IMR-90 (cell line): ENCODE data around the gene EMX1. TPM values are rescaled to one million over a fixed set of nuclear protein-coding genes. Genes with fewer than 3 reads are reported as not detected.

Experiments used
- ATAC-seq: fragments of 200-7000 bp; cut with Tn5 transposase; 2 replicates; pipeline ENCODE4 v1.9.1; 2020; ENCODE audit warnings: low read depth, mild to moderate bottlenecking, moderate library complexity
- BruUV-seq: library from RNA; stranded (reverse); fragments of 400-500 nt; replicated peaks from 2 replicates; lab custom pipeline; 2021; lab: Mats Ljungman, UMichigan
- CTCF ChIA-PET: fragments of 300-600 bp; formaldehyde crosslinking; extraction: SDS; loops from one replicate; lab custom pipeline; 2021; ENCODE audit warnings: antibody characterized with exemption; lab: Yijun Ruan, JAX
- POLR2A ChIA-PET: fragments of 300-600 bp; sonication (Branson Sonifier 250); formaldehyde crosslinking; loops from one replicate; lab custom pipeline; 2022; ENCODE audit warnings: antibody characterized with exemption; ENCODE audit not compliant: unreplicated experiment; lab: Charles Lee
- DNase-seq: peaks from one replicate; pipeline ENCODE4 v3.0.0; 2013
- H2AFZ ChIP-seq: replicated peaks from 2 replicates; pipeline ENCODE3; 2013; ENCODE audit warnings: low read length, mild to moderate bottlenecking; ENCODE audit not compliant: poor library complexity
- H2AK5ac ChIP-seq: 2 replicates; pipeline ENCODE4 v1.6.1; 2013; ENCODE audit warnings: low read depth, low read length, inconsistent platforms
- H2AK9ac ChIP-seq: replicated peaks from 2 replicates; pipeline ENCODE3; 2013; ENCODE audit warnings: mild to moderate bottlenecking, low read depth, low read length, moderate library complexity; ENCODE audit not compliant: poor library complexity
- H2BK120ac ChIP-seq: 2 replicates; pipeline ENCODE4 v1.6.1; 2013; ENCODE audit warnings: low read depth, low read length, inconsistent platforms
- H2BK15ac ChIP-seq: 3 replicates; pipeline ENCODE4 v1.6.1; 2013; ENCODE audit warnings: low read depth, low read length, inconsistent platforms
- H2BK20ac ChIP-seq: 2 replicates; pipeline ENCODE4 v1.6.1; 2013; ENCODE audit warnings: low read depth, mild to moderate bottlenecking, inconsistent platforms, low read length, moderate library complexity
- H2BK5ac ChIP-seq: 2 replicates; pipeline ENCODE4 v1.6.1; 2013; ENCODE audit warnings: mild to moderate bottlenecking, low read depth, low read length, inconsistent platforms; ENCODE audit not compliant: poor library complexity, severe bottlenecking
- H3K14ac ChIP-seq: replicated peaks from 2 replicates; pipeline ENCODE4 v1.6.1; 2013; ENCODE audit warnings: low read depth, low read length, inconsistent platforms
- H3K18ac ChIP-seq: 2 replicates; pipeline ENCODE4 v1.6.1; 2013; ENCODE audit warnings: low read depth, low read length, control low read depth
- H3K23ac ChIP-seq: 2 replicates; pipeline ENCODE4 v1.6.1; 2013; ENCODE audit warnings: low read depth, low read length, inconsistent platforms
- H3K27ac ChIP-seq: 2 replicates; pipeline ENCODE4 v1.5.1; 2013; ENCODE audit warnings: mild to moderate bottlenecking, control low read depth, low read length; ENCODE audit not compliant: insufficient read depth
- H3K27me3 ChIP-seq: 2 replicates; pipeline ENCODE4 v1.6.1; 2013; ENCODE audit warnings: low read length; ENCODE audit not compliant: control insufficient read depth, insufficient read depth
- H3K36me3 ChIP-seq: 2 replicates; pipeline ENCODE4 v1.6.1; 2013; ENCODE audit warnings: low read length, mixed read lengths; ENCODE audit not compliant: control insufficient read depth, insufficient read depth
- H3K4ac ChIP-seq: 2 replicates; pipeline ENCODE4 v1.6.1; 2013; ENCODE audit warnings: low read depth, low read length, inconsistent platforms
- H3K4me1 ChIP-seq: 2 replicates; pipeline ENCODE4 v1.6.1; 2013; ENCODE audit warnings: low read length, mixed read lengths; ENCODE audit not compliant: control insufficient read depth, insufficient read depth
- H3K4me2 ChIP-seq: 2 replicates; pipeline ENCODE4 v1.6.1; 2013; ENCODE audit warnings: low read depth, mild to moderate bottlenecking, control low read depth, low read length, moderate library complexity
- H3K4me3 ChIP-seq: 2 replicates; pipeline ENCODE4 v1.5.1; 2013; ENCODE audit warnings: low read depth, mild to moderate bottlenecking, control low read depth, low read length, moderate library complexity; ENCODE audit not compliant: insufficient read depth
- H3K56ac ChIP-seq: 2 replicates; pipeline ENCODE4 v1.6.1; 2013; ENCODE audit warnings: low read length, inconsistent platforms; ENCODE audit not compliant: insufficient read depth; ENCODE audit errors: extremely low read depth
- H3K79me1 ChIP-seq, 2 experiments: 2 replicates each; pipeline ENCODE4 v1.6.1; 2013; ENCODE audit warnings: low read length in 2 of 2, inconsistent platforms in 1 of 2, low read depth in 1 of 2
- H3K9ac ChIP-seq: 2 replicates; pipeline ENCODE4 v1.6.1; 2013; ENCODE audit warnings: low read depth, low read length, control low read depth
- H3K9me1 ChIP-seq: 2 replicates; pipeline ENCODE4 v1.6.1; 2013; ENCODE audit warnings: low read length, inconsistent platforms; ENCODE audit not compliant: insufficient read depth
- H3K9me3 ChIP-seq: 2 replicates; pipeline ENCODE4 v1.6.1; 2013; ENCODE audit warnings: low read length; ENCODE audit not compliant: control insufficient read depth, insufficient read depth
- H4K20me1 ChIP-seq: 2 replicates; pipeline ENCODE4 v1.6.1; 2013; ENCODE audit warnings: low read length, inconsistent platforms; ENCODE audit not compliant: insufficient read depth
- H4K5ac ChIP-seq: 2 replicates; pipeline ENCODE4 v1.6.1; 2013; ENCODE audit warnings: mild to moderate bottlenecking, low read depth, low read length, control low read depth
- H4K8ac ChIP-seq, 2 experiments: 2 replicates each; pipeline ENCODE4 v1.6.1; 2013; ENCODE audit warnings: low read depth in 2 of 2, low read length in 2 of 2, control low read depth in 1 of 2, inconsistent platforms in 1 of 2
- H4K91ac ChIP-seq: 2 replicates; pipeline ENCODE4 v1.6.1; 2013; ENCODE audit warnings: low read depth, low read length, inconsistent platforms; ENCODE audit not compliant: insufficient read depth
- CEBPB ChIP-seq: IDR thresholded peaks from 2 replicates; pipeline ENCODE4 v1.6.1; 2012; ENCODE audit warnings: low read depth, low read length, improper control_type of control experiment
- FOS ChIP-seq: fragments of 150-350 bp; IDR thresholded peaks from 2 replicates; pipeline ENCODE4 v1.6.1; 2016; ENCODE audit warnings: low read depth, low read length
- MAFK ChIP-seq: IDR thresholded peaks from 2 replicates; pipeline ENCODE4 v1.6.1; 2012; ENCODE audit warnings: low read depth, low read length, improper control_type of control experiment
- MAZ ChIP-seq: IDR thresholded peaks from 2 replicates; pipeline ENCODE4 v1.6.1; 2012; ENCODE audit warnings: low read depth, mild to moderate bottlenecking, low read length, improper control_type of control experiment, moderate library complexity, borderline replicate concordance
- NFE2L2 ChIP-seq: fragments of 150-350 bp; IDR thresholded peaks from 2 replicates; pipeline ENCODE4 v1.6.1; 2016; ENCODE audit warnings: low read depth, mild to moderate bottlenecking, low read length
- RFX5 ChIP-seq: IDR thresholded peaks from 2 replicates; pipeline ENCODE4 v1.8.0; 2012; ENCODE audit warnings: low read depth, mild to moderate bottlenecking, low read length, moderate library complexity
- SMC3 ChIP-seq: fragments of 150-350 bp; IDR thresholded peaks from 2 replicates; pipeline ENCODE4 v1.6.1; 2016; ENCODE audit warnings: low read depth, mild to moderate bottlenecking, antibody characterized with exemption, low read length, moderate library complexity
- WGBS, 2 experiments: methylation state at CpG; one replicate each; pipeline versions ENCODE4 v1.1.5 to v1.1.7; 2013; ENCODE audit warnings: missing lambda C conversion rate in 2 of 2; ENCODE audit not compliant: insufficient read length in 1 of 2; ENCODE audit errors: extremely low coverage in 2 of 2; 5-methylcytosine and 5-hydroxymethylcytosine counted together
- dilution Hi-C: fragments of 300-500 bp; cut with HindIII; formaldehyde crosslinking; loops from one replicate; pipeline ENCODE4 v1.14.3; 2018; ENCODE audit warnings: low sequenced_read_pairs; ENCODE audit not compliant: unreplicated experiment
- in situ Hi-C: fragments of 300-500 bp; cut with MboI; formaldehyde crosslinking; loops from 3 replicates; pipeline ENCODE4 v1.14.3; 2019; ENCODE audit warnings: low sequenced_read_pairs, inconsistent platforms, mixed read lengths
- intact Hi-C: fragments of 100-400 bp; cut with micrococcal nuclease; formaldehyde crosslinking; loops from 2 replicates; pipeline ENCODE4 v1.10.0; 2022
- polyA plus RNA-seq, 3 experiments: library from polyadenylated mRNA; depleted of rRNA; stranded (reverse); fragments of >200 nt; gene quantifications; 2 replicates each; pipeline ENCODE4 v1.2.3, GENCODE V29; 2012; ENCODE audit warnings: low replicate concordance in 1 of 3
- total RNA-seq: library from RNA; depleted of rRNA; stranded (reverse); fragments of >200 nt; gene quantifications from 2 replicates; pipeline ENCODE4 v1.2.3, GENCODE V29; 2012
- TF ChIP-seq, protein P1 (sequence below): conservative IDR thresholded peaks from 2 replicates; pipeline ENCODE4 v1.5.1; 2012; ENCODE audit warnings: mild to moderate bottlenecking, low read depth, low read length, improper control_type of control experiment
- TF ChIP-seq, protein P2 (sequence below): fragments of 150-350 bp; IDR thresholded peaks from 2 replicates; pipeline ENCODE4 v1.6.1; 2017; ENCODE audit warnings: mild to moderate bottlenecking, antibody characterized with exemption, low read length, low read depth
- TF ChIP-seq, protein P3 (sequence below): fragments of 150-350 bp; IDR thresholded peaks from 2 replicates; pipeline ENCODE4 v1.6.1; 2016; ENCODE audit warnings: low read depth, mild to moderate bottlenecking, low read length, moderate library complexity, borderline replicate concordance

Gene EMX1
- total and polyA plus RNA-seq, 2 of the 4 experiments (the other 2 are of a cell fraction): not detected

DNA sequence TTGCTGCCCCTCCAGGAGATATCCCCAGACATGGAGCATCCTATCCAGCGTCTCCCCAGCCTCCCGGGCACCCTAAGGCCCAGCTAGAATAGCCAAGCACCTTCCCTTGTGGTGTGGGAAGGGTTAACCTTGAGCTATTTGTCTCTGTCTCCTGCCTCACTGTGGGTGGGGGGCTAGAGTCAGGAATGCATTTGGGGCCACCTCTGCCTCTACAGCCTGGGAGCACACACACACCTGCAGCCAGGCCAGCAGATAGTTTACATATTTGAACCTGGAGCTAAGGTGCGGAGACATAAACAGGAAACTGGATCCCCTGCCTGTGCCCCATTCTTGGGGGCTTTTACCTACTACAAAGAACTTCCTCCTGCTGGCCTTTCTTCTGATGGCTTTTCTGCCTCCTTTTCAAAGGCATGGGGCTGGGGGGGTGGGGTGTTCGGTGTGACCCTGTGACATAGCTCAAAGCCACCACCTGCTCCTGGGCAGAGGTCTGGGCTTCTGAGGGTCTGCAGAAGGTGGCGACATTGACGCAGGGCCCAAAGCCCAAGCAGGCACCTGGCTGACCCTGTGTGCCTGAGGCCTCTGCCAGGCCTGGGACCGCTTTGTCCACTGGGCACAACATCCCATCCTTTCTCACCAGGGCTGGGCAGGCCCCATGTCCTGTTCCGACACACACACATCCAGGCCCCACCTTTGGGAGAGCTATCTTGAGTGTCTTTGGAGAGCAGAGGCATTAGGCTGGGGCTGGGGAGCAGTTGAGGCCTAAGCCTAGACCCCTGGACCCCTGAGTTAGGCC, 34.2 kb downstream of the EMX1 start (continued):
- TF ChIP-seq FOS: no peak

DNA sequence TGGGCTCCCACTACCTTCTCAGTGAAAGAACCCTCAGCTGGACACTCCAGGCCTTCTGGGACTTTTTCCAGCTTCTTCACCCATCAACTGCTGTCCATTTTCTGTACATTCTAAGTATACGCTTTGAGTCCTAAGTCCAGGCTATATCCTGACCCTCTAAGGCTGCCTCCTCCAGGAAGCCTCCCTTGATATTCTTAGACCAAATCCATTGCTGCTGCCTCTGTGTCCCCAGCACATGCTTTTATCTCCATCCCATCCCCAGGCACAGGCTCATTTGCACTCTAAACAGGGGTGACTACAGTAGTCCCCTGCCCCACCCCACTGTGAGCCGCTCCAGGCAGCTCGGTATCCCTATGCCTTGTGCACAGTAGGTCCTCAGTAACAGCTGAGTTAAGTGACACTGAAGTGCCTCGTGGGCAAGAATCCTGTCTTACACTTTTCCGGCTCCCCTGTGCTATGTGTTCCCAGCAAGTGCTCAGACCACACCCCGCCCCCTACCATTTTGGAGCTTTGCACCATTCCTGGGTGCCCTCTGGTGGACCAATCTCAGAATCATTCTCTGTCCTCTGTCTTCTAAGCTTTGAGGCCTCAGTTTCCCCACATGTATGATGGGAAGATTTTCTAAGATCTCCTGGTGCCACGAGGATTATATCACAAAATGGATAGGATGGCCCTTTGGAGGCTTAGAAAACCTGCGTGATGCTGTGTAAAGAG, 34.9 kb downstream of the EMX1 start:
- Histone ChIP-seq H3K4me3 (no peak overlapping the region), H4K91ac (no peak overlapping the region), H3K14ac (no peak overlapping the region), H3K56ac (no peak overlapping the region), H4K5ac (no peak overlapping the region), H3K18ac (no peak overlapping the region), H3K9me1 (peaks cover 3% of the 10 kb centered on the region; the same call in 1 of the 2 replicates), H3K9me3 (no peaks in the 10 kb centered on the region), H2BK120ac (no peak overlapping the region), H2BK15ac (no peak overlapping the region), H3K9ac (no peak overlapping the region), H3K36me3 (no peaks in the 10 kb centered on the region; the same call in 1 of the 2 replicates), H2AK9ac (no peak overlapping the region), H3K4me2 (no peak overlapping the region), H3K4ac (no peak overlapping the region), H3K23ac (no peak overlapping the region), H2BK20ac (no peak overlapping the region), H3K27ac (no peak overlapping the region), H2AK5ac (no peak overlapping the region), H3K4me1 (no peaks in the 10 kb centered on the region), H2BK5ac (no peak overlapping the region), H3K79me1 (no peaks in the 10 kb centered on the region), H4K8ac (no peak overlapping the region), H3K27me3 (no peaks in the 10 kb centered on the region), H2AFZ (no peak overlapping the region), H4K20me1 (no peaks in the 10 kb centered on the region)
- CTCF ChIA-PET: interaction anchor here (0.6 to 1.4 kb wide), 2 partner anchors 8 to 59 kb away, joined by 3 to 8 read pairs; no protein-coding TSS in a partner anchor
- in situ Hi-C loops (no loop called here), intact Hi-C loops (no loop called here), dilution Hi-C loops (no loop called here)
- WGBS, 2 experiments: 83% methylated on average over 5 of the region's 8 CpGs; no CpG with 5 or more reads in 1 of the 2 experiments
- POLR2A ChIA-PET: no interaction called here
- no peak for DNase-seq
- ATAC-seq: no peak
- BruUV-seq: no TSS peak
- TF ChIP-seq, protein P1, sequence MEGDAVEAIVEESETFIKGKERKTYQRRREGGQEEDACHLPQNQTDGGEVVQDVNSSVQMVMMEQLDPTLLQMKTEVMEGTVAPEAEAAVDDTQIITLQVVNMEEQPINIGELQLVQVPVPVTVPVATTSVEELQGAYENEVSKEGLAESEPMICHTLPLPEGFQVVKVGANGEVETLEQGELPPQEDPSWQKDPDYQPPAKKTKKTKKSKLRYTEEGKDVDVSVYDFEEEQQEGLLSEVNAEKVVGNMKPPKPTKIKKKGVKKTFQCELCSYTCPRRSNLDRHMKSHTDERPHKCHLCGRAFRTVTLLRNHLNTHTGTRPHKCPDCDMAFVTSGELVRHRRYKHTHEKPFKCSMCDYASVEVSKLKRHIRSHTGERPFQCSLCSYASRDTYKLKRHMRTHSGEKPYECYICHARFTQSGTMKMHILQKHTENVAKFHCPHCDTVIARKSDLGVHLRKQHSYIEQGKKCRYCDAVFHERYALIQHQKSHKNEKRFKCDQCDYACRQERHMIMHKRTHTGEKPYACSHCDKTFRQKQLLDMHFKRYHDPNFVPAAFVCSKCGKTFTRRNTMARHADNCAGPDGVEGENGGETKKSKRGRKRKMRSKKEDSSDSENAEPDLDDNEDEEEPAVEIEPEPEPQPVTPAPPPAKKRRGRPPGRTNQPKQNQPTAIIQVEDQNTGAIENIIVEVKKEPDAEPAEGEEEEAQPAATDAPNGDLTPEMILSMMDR: 0 out of 2 replicates have a peak, but pooled peaks have one; percentile 11
- no peak for TF ChIP-seq CEBPB
- no peak for TF ChIP-seq MAZ
- TF ChIP-seq, protein P2, sequence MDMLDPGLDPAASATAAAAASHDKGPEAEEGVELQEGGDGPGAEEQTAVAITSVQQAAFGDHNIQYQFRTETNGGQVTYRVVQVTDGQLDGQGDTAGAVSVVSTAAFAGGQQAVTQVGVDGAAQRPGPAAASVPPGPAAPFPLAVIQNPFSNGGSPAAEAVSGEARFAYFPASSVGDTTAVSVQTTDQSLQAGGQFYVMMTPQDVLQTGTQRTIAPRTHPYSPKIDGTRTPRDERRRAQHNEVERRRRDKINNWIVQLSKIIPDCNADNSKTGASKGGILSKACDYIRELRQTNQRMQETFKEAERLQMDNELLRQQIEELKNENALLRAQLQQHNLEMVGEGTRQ: no peak
- TF ChIP-seq, protein P3, sequence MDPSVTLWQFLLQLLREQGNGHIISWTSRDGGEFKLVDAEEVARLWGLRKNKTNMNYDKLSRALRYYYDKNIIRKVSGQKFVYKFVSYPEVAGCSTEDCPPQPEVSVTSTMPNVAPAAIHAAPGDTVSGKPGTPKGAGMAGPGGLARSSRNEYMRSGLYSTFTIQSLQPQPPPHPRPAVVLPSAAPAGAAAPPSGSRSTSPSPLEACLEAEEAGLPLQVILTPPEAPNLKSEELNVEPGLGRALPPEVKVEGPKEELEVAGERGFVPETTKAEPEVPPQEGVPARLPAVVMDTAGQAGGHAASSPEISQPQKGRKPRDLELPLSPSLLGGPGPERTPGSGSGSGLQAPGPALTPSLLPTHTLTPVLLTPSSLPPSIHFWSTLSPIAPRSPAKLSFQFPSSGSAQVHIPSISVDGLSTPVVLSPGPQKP: no peak
- no peak for TF ChIP-seq NFE2L2
- TF ChIP-seq MAFK: no peak
- TF ChIP-seq SMC3: peak; percentile 31
- TF ChIP-seq RFX5: no peak
